Activated naive CD4-positive, alpha-beta T cell treated with anti-CD3 and anti-CD28 coated beads for 36 hours (primary cell): ENCODE data around the gene EBP. TPM values are rescaled to one million over a fixed set of nuclear protein-coding genes. Genes with fewer than 3 reads are reported as not detected.
A peak's percentile ranks its signal among the peaks of the same experiment; 100 is the strongest.

ENCODE experiments used
- CTCF ChIA-PET: fragments of 350-600 bp; sonication (Branson Sonifier 250); formaldehyde crosslinking; loops from one replicate; lab custom pipeline; 2021; ENCODE audit warnings: antibody characterized with exemption; lab: Charles Lee
- DNase-seq: peaks from one replicate; pipeline ENCODE4 v3.0.0-alpha.2; 2020
- H3K27ac Mint-ChIP-seq: one replicate; pipeline ENCODE4 v1.8.0; 2021; ENCODE audit warnings: mild to moderate bottlenecking, mixed read lengths
- H3K27me3 Mint-ChIP-seq: one replicate; pipeline ENCODE4 v1.8.0; 2021; ENCODE audit warnings: low read depth, mixed read lengths
- H3K36me3 Mint-ChIP-seq: one replicate; pipeline ENCODE4 v1.8.0; 2021; ENCODE audit warnings: low read depth, mixed read lengths
- H3K4me1 Mint-ChIP-seq: one replicate; pipeline ENCODE4 v1.8.0; 2021; ENCODE audit warnings: low read depth, mixed read lengths
- H3K4me3 Mint-ChIP-seq: one replicate; pipeline ENCODE4 v1.8.0; 2021; ENCODE audit warnings: mild to moderate bottlenecking, moderate library complexity, mixed read lengths
- H3K9me3 Mint-ChIP-seq: one replicate; pipeline ENCODE4 v1.8.0; 2021; ENCODE audit warnings: mixed read lengths
- intact Hi-C: fragments of 100-400 bp; cut with micrococcal nuclease; formaldehyde crosslinking; loops from one replicate; pipeline ENCODE4 v1.15.1; 2023
- total RNA-seq, 2 experiments: library from RNA; stranded (reverse); gene quantifications; one replicate each; pipeline ENCODE4 v1.2.3, GENCODE V29; 2021

EBP gene
- total RNA-seq, 2 experiments from 2014 or later, result 118 to 123 TPM

GRCh38 chrX:48478806-48479205 is 42.8 kb upstream of the EBP start:
- peaks cover 32% of the 10 kb centered on the region for H3K4me1 Mint-ChIP-seq
- DNase-seq, result no peak
- H3K4me3 Mint-ChIP-seq, result no peak overlapping the region
- no peaks in the 10 kb centered on the region for H3K27me3 Mint-ChIP-seq
- H3K9me3 Mint-ChIP-seq, result no peaks in the 10 kb centered on the region
- CTCF ChIA-PET, result no interaction called here
- peaks cover 18% of the 10 kb centered on the region for H3K36me3 Mint-ChIP-seq
- intact Hi-C loops, result loop anchor here (10.0 kb wide), 1 partner anchor 326 kb away; the partner anchor contains the start of gene HDAC6
- peak overlapping the region; percentile 66 for H3K27ac Mint-ChIP-seq

GRCh38 chrX:48480142-48480541 is 41.5 kb upstream of the EBP start:
- Mint-ChIP-seq H3K9me3 (no peaks in the 10 kb centered on the region), H3K27ac (peak overlapping the region; percentile 8), H3K4me3 (no peak overlapping the region), H3K27me3 (no peaks in the 10 kb centered on the region), H3K36me3 (peaks cover 18% of the 10 kb centered on the region), H3K4me1 (peaks cover 29% of the 10 kb centered on the region)
- DNase-seq, result no peak
- intact Hi-C loops, result no loop called here
- CTCF ChIA-PET, result interaction anchor here (0.7 kb wide), 1 partner anchor 396 kb away, joined by 3 read pairs; no protein-coding TSS in a partner anchor

GRCh38 chrX:48480583-48480982 is 41.0 kb upstream of the EBP start:
- Mint-ChIP-seq H3K9me3 (no peaks in the 10 kb centered on the region), H3K36me3 (peaks cover 18% of the 10 kb centered on the region), H3K27ac (peak overlapping the region; percentile 8), H3K27me3 (no peaks in the 10 kb centered on the region), H3K4me1 (peaks cover 28% of the 10 kb centered on the region), H3K4me3 (no peak overlapping the region)
- CTCF ChIA-PET, result interaction anchor here (0.7 kb wide), 1 partner anchor 396 kb away, joined by 3 read pairs; no protein-coding TSS in a partner anchor
- no peak for DNase-seq
- intact Hi-C loops, result no loop called here

- Mint-ChIP-seq H3K9me3 (no peaks in the 10 kb centered on the region), H3K36me3 (peaks cover 14% of the 10 kb centered on the region), H3K4me1 (peaks cover 19% of the 10 kb centered on the region), H3K27ac (no peak overlapping the region), H3K27me3 (no peaks in the 10 kb centered on the region), H3K4me3 (no peak overlapping the region)
- CTCF ChIA-PET, result no interaction called here
- DNase-seq, result no peak
- intact Hi-C loops, result no loop called here
Observed at GRCh38 chrX:48482526-48482925, 39.1 kb upstream of the EBP start.

GRCh38 chrX:48487362-48487798 is 34.2 kb upstream of the EBP start:
- CTCF ChIA-PET, result no interaction called here
- no peaks in the 10 kb centered on the region for H3K36me3 Mint-ChIP-seq
- DNase-seq, result no peak
- no peaks in the 10 kb centered on the region for H3K27me3 Mint-ChIP-seq
- H3K4me3 Mint-ChIP-seq, result no peak overlapping the region
- no peaks in the 10 kb centered on the region for H3K9me3 Mint-ChIP-seq
- H3K27ac Mint-ChIP-seq, result no peak overlapping the region
- H3K4me1 Mint-ChIP-seq, result no peaks in the 10 kb centered on the region
- intact Hi-C loops, result no loop called here

- H3K4me3 Mint-ChIP-seq, result no peak overlapping the region
- no peaks in the 10 kb centered on the region for H3K27me3 Mint-ChIP-seq
- no peaks in the 10 kb centered on the region for H3K4me1 Mint-ChIP-seq
- H3K27ac Mint-ChIP-seq, result no peak overlapping the region
- no peak for DNase-seq
- intact Hi-C loops, result no loop called here
- CTCF ChIA-PET, result no interaction called here
- H3K9me3 Mint-ChIP-seq, result no peaks in the 10 kb centered on the region
- no peaks in the 10 kb centered on the region for H3K36me3 Mint-ChIP-seq
Observed at GRCh38 chrX:48488034-48488433, 33.6 kb upstream of the EBP start.

- H3K4me1 Mint-ChIP-seq, result no peaks in the 10 kb centered on the region
- intact Hi-C loops, result no loop called here
- no peak overlapping the region for H3K27ac Mint-ChIP-seq
- no peak for DNase-seq
- no peaks in the 10 kb centered on the region for H3K27me3 Mint-ChIP-seq
- H3K4me3 Mint-ChIP-seq, result no peak overlapping the region
- CTCF ChIA-PET, result no interaction called here
- H3K9me3 Mint-ChIP-seq, result no peaks in the 10 kb centered on the region
- H3K36me3 Mint-ChIP-seq, result no peaks in the 10 kb centered on the region
Observed at GRCh38 chrX:48489296-48489695, 32.3 kb upstream of the EBP start.

GRCh38 chrX:48489892-48490291 is 31.7 kb upstream of the EBP start:
- Mint-ChIP-seq H3K27me3 (no peaks in the 10 kb centered on the region), H3K36me3 (no peaks in the 10 kb centered on the region), H3K9me3 (no peaks in the 10 kb centered on the region), H3K4me3 (no peak overlapping the region), H3K27ac (no peak overlapping the region), H3K4me1 (no peaks in the 10 kb centered on the region)
- CTCF ChIA-PET, result no interaction called here
- DNase-seq, result no peak
- intact Hi-C loops, result loop anchor here (5.0 kb wide), 1 partner anchor 408 kb away; no protein-coding TSS in a partner anchor

GRCh38 chrX:48490661-48491060 is 30.9 kb upstream of the EBP start:
- Mint-ChIP-seq H3K4me3 (no peak overlapping the region), H3K27me3 (no peaks in the 10 kb centered on the region), H3K36me3 (no peaks in the 10 kb centered on the region), H3K9me3 (no peaks in the 10 kb centered on the region), H3K4me1 (no peaks in the 10 kb centered on the region), H3K27ac (no peak overlapping the region)
- CTCF ChIA-PET, result no interaction called here
- no peak for DNase-seq
- intact Hi-C loops, result loop anchor here (5.0 kb wide), 1 partner anchor 408 kb away; no protein-coding TSS in a partner anchor

- no peak overlapping the region for H3K4me3 Mint-ChIP-seq
- no peak for DNase-seq
- no peak overlapping the region for H3K27ac Mint-ChIP-seq
- no peaks in the 10 kb centered on the region for H3K27me3 Mint-ChIP-seq
- intact Hi-C loops, result loop anchor here (5.0 kb wide), 1 partner anchor 410 kb away; no protein-coding TSS in a partner anchor
- H3K36me3 Mint-ChIP-seq, result no peaks in the 10 kb centered on the region
- H3K9me3 Mint-ChIP-seq, result no peaks in the 10 kb centered on the region
- CTCF ChIA-PET, result no interaction called here
- H3K4me1 Mint-ChIP-seq, result no peaks in the 10 kb centered on the region
Observed at GRCh38 chrX:48491809-48492208, 29.8 kb upstream of the EBP start.

GRCh38 chrX:48492293-48492910 is 29.2 kb upstream of the EBP start:
- Mint-ChIP-seq H3K27me3 (no peaks in the 10 kb centered on the region), H3K4me1 (no peaks in the 10 kb centered on the region), H3K4me3 (no peak overlapping the region), H3K9me3 (no peaks in the 10 kb centered on the region), H3K36me3 (no peaks in the 10 kb centered on the region), H3K27ac (no peak overlapping the region)
- no peak for DNase-seq
- intact Hi-C loops, result loop anchor here (5.0 kb wide), 1 partner anchor 410 kb away; no protein-coding TSS in a partner anchor
- CTCF ChIA-PET, result no interaction called here

- DNase-seq, result peak; percentile 30
- no peaks in the 10 kb centered on the region for H3K9me3 Mint-ChIP-seq
- CTCF ChIA-PET, result interaction anchor here (0.6 to 1.4 kb wide), 4 partner anchors 28 to 813 kb away, joined by 3 to 7 read pairs (median 3); no protein-coding TSS in a partner anchor
- no peaks in the 10 kb centered on the region for H3K36me3 Mint-ChIP-seq
- no peaks in the 10 kb centered on the region for H3K4me1 Mint-ChIP-seq
- H3K4me3 Mint-ChIP-seq, result no peak overlapping the region
- no peak overlapping the region for H3K27ac Mint-ChIP-seq
- no peaks in the 10 kb centered on the region for H3K27me3 Mint-ChIP-seq
- intact Hi-C loops, result loop anchor here (5.0 kb wide), 1 partner anchor 412 kb away; no protein-coding TSS in a partner anchor
Observed at GRCh38 chrX:48493890-48494364, 27.7 kb upstream of the EBP start.

- Mint-ChIP-seq H3K27me3 (no peaks in the 10 kb centered on the region), H3K4me1 (no peaks in the 10 kb centered on the region), H3K27ac (no peak overlapping the region), H3K36me3 (no peaks in the 10 kb centered on the region), H3K4me3 (no peak overlapping the region), H3K9me3 (no peaks in the 10 kb centered on the region)
- no peak for DNase-seq
- CTCF ChIA-PET, result no interaction called here
- intact Hi-C loops, result no loop called here
Observed at GRCh38 chrX:48496660-48497059, 24.9 kb upstream of the EBP start.
